ENCODE data around the gene STARD13. TPM values are rescaled to one million over a fixed set of nuclear protein-coding genes. Genes with fewer than 3 reads are reported as not detected.

The STARD13 gene
- total and polyA plus RNA-seq, 2 donors (not counting 1 experiment from before 2014, with no cell fraction given): 0.06 to 0.22 TPM

DNA sequence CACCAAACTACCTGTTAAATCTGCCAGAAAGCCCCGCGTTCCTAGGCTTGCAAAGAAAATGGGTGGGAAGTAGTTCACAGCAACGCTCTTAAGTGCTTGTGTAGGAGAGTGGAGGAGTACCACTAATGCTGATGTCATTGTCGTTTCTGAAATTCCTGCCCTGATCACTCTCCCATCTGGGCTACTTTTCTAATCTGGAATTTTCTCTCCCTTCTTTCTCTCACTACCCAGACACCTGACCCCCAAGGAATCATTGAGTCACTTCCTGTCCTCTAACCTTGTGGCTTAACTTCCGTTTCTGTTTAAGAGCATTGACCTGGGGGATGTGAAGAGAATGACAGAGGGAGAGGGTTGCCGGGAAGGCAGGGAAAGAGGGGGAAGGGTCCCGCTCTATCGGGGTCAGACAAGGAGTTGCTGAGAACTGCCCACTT, 98.7 kb downstream of the STARD13 start:
- no peak overlapping the region for H3K4me3 Mint-ChIP-seq
- ATAC-seq (ENCODE audit: low read depth) (no peak), DNase-seq (no peak)
- no peaks in the 10 kb centered on the region for H3K4me1 Mint-ChIP-seq
- H3K27me3 ChIP-seq (replicated peaks in 1 of 4; ENCODE audit: control extremely low read depth in 1 of 4, control insufficient read depth in 3 of 4, insufficient read depth in 4 of 4, low read length in 3 of 4): no peaks in the 10 kb centered on the region
- POLR2A ChIA-PET: no interaction called here
- peaks cover 10% of the 10 kb centered on the region for H3K27me3 Mint-ChIP-seq
- H3K79me2 ChIP-seq (ENCODE audit: control insufficient read depth, insufficient read depth, low read length): no peaks in the 10 kb centered on the region
- H3K36me3 ChIP-seq (replicated peaks in 1 of 2; ENCODE audit: control extremely low read depth in 1 of 2, control insufficient read depth in 1 of 2, extremely low read depth in 1 of 2, insufficient read depth in 2 of 2, low read length in 1 of 2): no peaks in the 10 kb centered on the region
- no peak overlapping the region for H3K27ac Mint-ChIP-seq
- no peak overlapping the region for H3K27ac ChIP-seq (ENCODE audit: low read length in 2 of 2)
- H3K9me3 ChIP-seq (ENCODE audit: control extremely low read depth in 1 of 3, control insufficient read depth in 2 of 3, insufficient read depth in 1 of 3, low read length in 2 of 3): no peaks in the 10 kb centered on the region
- intact Hi-C loops (cut with micrococcal nuclease): no loop called here
- no peaks in the 10 kb centered on the region for H3K9me3 Mint-ChIP-seq (ENCODE audit: insufficient read depth)
- CTCF ChIA-PET: no interaction called here
- no peaks in the 10 kb centered on the region for H4K20me1 ChIP-seq (ENCODE audit: control insufficient read depth, insufficient read depth, low read length, poor library complexity, severe bottlenecking)
- H3K4me1 ChIP-seq (ENCODE audit: control insufficient read depth in 2 of 2, insufficient read depth in 2 of 2, low read length in 2 of 2): no peaks in the 10 kb centered on the region
- 10% methylated on average over 2 of the region's 8 CpGs for WGBS (ENCODE audit: insufficient coverage)
- no peak for TF ChIP-seq EZH2 (IDR thresholded peaks at IDR 0.05; ENCODE audit: borderline replicate concordance, insufficient read depth, low read depth, low read length, poor library complexity, severe bottlenecking)
- no peak for TF ChIP-seq CTCF (IDR thresholded peaks at IDR 0.05)
- no peak overlapping the region for H3K4me2 ChIP-seq (replicated peaks; ENCODE audit: low read depth, low read length, poor library complexity, severe bottlenecking)
- H2AFZ ChIP-seq (ENCODE audit: insufficient read depth, low read depth, low read length, poor library complexity, severe bottlenecking): no peak overlapping the region
- no peak overlapping the region for H3K9ac ChIP-seq (ENCODE audit: low read length)
- H3K4me3 ChIP-seq (ENCODE audit: control extremely low read depth in 1 of 5, extremely low read depth in 1 of 5, insufficient read depth in 1 of 5, low read depth in 2 of 5, low read length in 4 of 5): no peak overlapping the region

DNA sequence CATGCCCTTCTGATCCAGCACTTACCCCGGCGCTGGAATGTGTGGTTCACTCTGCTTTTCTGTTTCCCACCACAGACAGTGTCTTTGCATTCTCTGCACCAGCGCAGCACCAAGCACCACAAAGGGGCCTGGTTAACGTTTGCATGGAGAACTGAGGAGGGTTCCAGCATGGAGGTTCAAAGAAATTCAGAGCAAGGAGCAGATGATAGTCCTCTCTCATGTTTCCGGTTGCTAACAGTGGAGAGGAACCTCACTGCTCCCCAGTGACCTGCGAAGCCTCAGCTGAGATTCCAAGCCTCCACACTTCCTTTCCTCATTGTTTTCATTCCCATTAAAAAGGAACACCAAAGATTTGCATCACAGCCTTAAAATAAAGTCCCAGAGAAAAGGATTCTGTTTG, 99.7 kb downstream of the STARD13 start:
- POLR2A ChIA-PET: no interaction called here

More for the DNA sequence above, 99.7 kb downstream of the STARD13 start:
- TF ChIP-seq EZH2 (IDR thresholded peaks at IDR 0.05; ENCODE audit: borderline replicate concordance, insufficient read depth, low read depth, low read length, poor library complexity, severe bottlenecking): no peak
- no peak for TF ChIP-seq CTCF (IDR thresholded peaks at IDR 0.05)
- Mint-ChIP-seq H3K4me1 (no peaks in the 10 kb centered on the region), H3K4me3 (no peak overlapping the region), H3K27me3 (peaks cover 10% of the 10 kb centered on the region), H3K27ac (no peak overlapping the region), H3K9me3 (ENCODE audit: insufficient read depth) (no peaks in the 10 kb centered on the region)
- no peaks in the 10 kb centered on the region for H3K27me3 ChIP-seq (replicated peaks in 1 of 4; ENCODE audit: control extremely low read depth in 1 of 4, control insufficient read depth in 3 of 4, insufficient read depth in 4 of 4, low read length in 3 of 4)
- ATAC-seq (ENCODE audit: low read depth): no peak
- WGBS (ENCODE audit: insufficient coverage): 98% methylated on average over 5 of the region's 6 CpGs
- no peaks in the 10 kb centered on the region for H4K20me1 ChIP-seq (ENCODE audit: control insufficient read depth, insufficient read depth, low read length, poor library complexity, severe bottlenecking)
- H3K36me3 ChIP-seq (replicated peaks in 1 of 2; ENCODE audit: control extremely low read depth in 1 of 2, control insufficient read depth in 1 of 2, extremely low read depth in 1 of 2, insufficient read depth in 2 of 2, low read length in 1 of 2): no peaks in the 10 kb centered on the region
- CTCF ChIA-PET: no interaction called here
- no peak overlapping the region for H3K4me2 ChIP-seq (replicated peaks; ENCODE audit: low read depth, low read length, poor library complexity, severe bottlenecking)
- H3K4me3 ChIP-seq (ENCODE audit: control extremely low read depth in 1 of 5, extremely low read depth in 1 of 5, insufficient read depth in 1 of 5, low read depth in 2 of 5, low read length in 4 of 5): no peak overlapping the region
- no peak for DNase-seq
- H2AFZ ChIP-seq (ENCODE audit: insufficient read depth, low read depth, low read length, poor library complexity, severe bottlenecking): no peak overlapping the region
- H3K9me3 ChIP-seq (ENCODE audit: control extremely low read depth in 1 of 3, control insufficient read depth in 2 of 3, insufficient read depth in 1 of 3, low read length in 2 of 3): no peaks in the 10 kb centered on the region
- no peak overlapping the region for H3K9ac ChIP-seq (ENCODE audit: low read length)
- no peaks in the 10 kb centered on the region for H3K4me1 ChIP-seq (ENCODE audit: control insufficient read depth in 2 of 2, insufficient read depth in 2 of 2, low read length in 2 of 2)
- H3K27ac ChIP-seq (ENCODE audit: low read length in 2 of 2): no peak overlapping the region
- no peaks in the 10 kb centered on the region for H3K79me2 ChIP-seq (ENCODE audit: control insufficient read depth, insufficient read depth, low read length)
- intact Hi-C loops (cut with micrococcal nuclease): no loop called here

Measured in B cell (primary cell).